ENCODE data around the gene TENM3. TPM values are rescaled to one million over a fixed set of nuclear protein-coding genes. Genes with fewer than 3 reads are reported as not detected.
"Not testable (repeated sequence)": the region's sequence is repeated elsewhere in the genome, so short reads cannot be mapped to it uniquely, and the experiment has no call there.

The TENM3 gene
- total and polyA plus RNA-seq, 10 of the 15 experiments (the other 5 are each of a cell fraction or from before 2014, with no cell fraction given), result 0.01 to 1.7 (median 0.08) TPM; not detected in 2

DNA sequence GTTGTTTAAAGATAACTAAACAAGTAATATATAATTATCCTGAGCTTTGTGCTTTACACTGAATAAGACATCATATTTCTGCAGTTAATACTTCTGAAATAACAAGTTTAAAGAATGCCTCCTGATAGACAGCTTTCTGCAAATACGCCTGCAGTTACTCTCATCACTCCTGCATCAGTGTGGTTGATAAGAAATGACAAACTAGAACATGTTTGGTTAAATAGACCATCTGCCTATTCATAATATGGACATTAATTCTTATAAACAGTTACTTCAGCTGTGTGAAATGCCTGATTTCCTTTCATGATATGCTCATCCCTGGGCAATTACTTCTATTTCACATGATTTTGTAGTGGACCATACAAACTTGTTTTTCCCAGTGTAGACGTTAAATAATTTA lies 7.0 kb upstream of the TENM3 start:
- 24% methylated on average over 2 of the region's 2 CpGs for WGBS (ENCODE audit: insufficient coverage, insufficient replicate concordance, low lambda C conversion rate, missing lambda C conversion rate)
- H3K4me1 ChIP-seq (ENCODE audit: control insufficient read depth, insufficient read depth, low read length), result no peaks in the 10 kb centered on the region
- no TSS peak for BruUV-seq (replicated peaks)
- ChIA-PET CTCF (no interaction called here), SMC1A (ENCODE audit: uncharacterized antibody, unreplicated experiment) (no interaction called here), RAD21 (ENCODE audit: unreplicated experiment) (no interaction called here), POLR2A (no interaction called here)
- H3K9me3 ChIP-seq (replicated peaks; ENCODE audit: control insufficient read depth, insufficient read depth, low read length), result no peaks in the 10 kb centered on the region
- no peak overlapping the region for H3K9ac ChIP-seq (ENCODE audit: control insufficient read depth, insufficient read depth, low read length)
- no peaks in the 10 kb centered on the region for H3K79me2 ChIP-seq (ENCODE audit: control insufficient read depth, insufficient read depth, low read length)
- H3K27ac ChIP-seq (ENCODE audit: control insufficient read depth, insufficient read depth), result no peak overlapping the region
- TF ChIP-seq, protein P1, sequence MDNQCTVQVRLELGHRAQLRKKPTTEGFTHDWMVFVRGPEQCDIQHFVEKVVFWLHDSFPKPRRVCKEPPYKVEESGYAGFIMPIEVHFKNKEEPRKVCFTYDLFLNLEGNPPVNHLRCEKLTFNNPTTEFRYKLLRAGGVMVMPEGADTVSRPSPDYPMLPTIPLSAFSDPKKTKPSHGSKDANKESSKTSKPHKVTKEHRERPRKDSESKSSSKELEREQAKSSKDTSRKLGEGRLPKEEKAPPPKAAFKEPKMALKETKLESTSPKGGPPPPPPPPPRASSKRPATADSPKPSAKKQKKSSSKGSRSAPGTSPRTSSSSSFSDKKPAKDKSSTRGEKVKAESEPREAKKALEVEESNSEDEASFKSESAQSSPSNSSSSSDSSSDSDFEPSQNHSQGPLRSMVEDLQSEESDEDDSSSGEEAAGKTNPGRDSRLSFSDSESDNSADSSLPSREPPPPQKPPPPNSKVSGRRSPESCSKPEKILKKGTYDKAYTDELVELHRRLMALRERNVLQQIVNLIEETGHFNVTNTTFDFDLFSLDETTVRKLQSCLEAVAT (IDR thresholded peaks at IDR 0.05), result no peak
- TF ChIP-seq RB1 (IDR thresholded peaks at IDR 0.05; ENCODE audit: borderline replicate concordance) (no peak), SMAD5 (IDR thresholded peaks at IDR 0.05; ENCODE audit: low read depth) (no peak)
- H3K27me3 ChIP-seq (replicated peaks in 1 of 2; ENCODE audit: control insufficient read depth in 2 of 2, insufficient read depth in 2 of 2, low read length in 1 of 2), result no peaks in the 10 kb centered on the region
- H4K20me1 ChIP-seq (ENCODE audit: control insufficient read depth, insufficient read depth), result no peaks in the 10 kb centered on the region
- H3K4me2 ChIP-seq (ENCODE audit: control insufficient read depth, insufficient read depth), result no peak overlapping the region
- in situ Hi-C loops (cut with MboI), result no loop called here
- no peak overlapping the region for H3K4me3 ChIP-seq
- DNase-seq (ENCODE audit: low read depth, low spot score) (no peak), FAIRE-seq (no peak), ATAC-seq (no peak)
- H3K36me3 ChIP-seq (ENCODE audit: control insufficient read depth in 2 of 2, insufficient read depth in 2 of 2, low read length in 1 of 2), result no peaks in the 10 kb centered on the region
- intact Hi-C loops (cut with micrococcal nuclease; ENCODE audit: unreplicated experiment), result no loop called here
- no peak overlapping the region for H2AFZ ChIP-seq (ENCODE audit: control insufficient read depth, low read depth, low read length)

DNA sequence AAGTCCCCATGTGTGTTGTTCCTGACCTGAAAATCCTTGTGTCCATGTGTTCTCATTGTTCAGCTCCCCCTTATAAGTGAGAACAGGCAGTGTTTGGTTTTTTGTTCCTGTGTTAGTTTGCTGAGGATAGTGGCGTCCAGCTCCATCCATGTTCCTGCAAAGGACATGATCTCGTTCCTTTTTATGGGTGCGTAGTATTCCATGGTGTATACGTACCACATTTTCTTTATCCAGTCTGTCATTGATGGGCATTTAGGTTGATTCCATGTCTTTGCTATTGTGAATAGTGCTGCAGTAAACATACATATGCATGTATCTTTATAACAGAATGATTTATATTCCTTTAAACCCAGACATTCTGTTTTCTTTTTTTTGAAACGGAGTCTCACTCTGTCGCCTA lies 6.2 kb upstream of the TENM3 start:
- H3K36me3 ChIP-seq (ENCODE audit: control insufficient read depth in 2 of 2, insufficient read depth in 2 of 2, low read length in 1 of 2); CTCF ChIA-PET; RAD21 ChIA-PET (ENCODE audit: unreplicated experiment); H3K27me3 ChIP-seq (replicated peaks in 1 of 2; ENCODE audit: control insufficient read depth in 2 of 2, insufficient read depth in 2 of 2, low read length in 1 of 2); POLR2A ChIA-PET; SMC1A ChIA-PET (ENCODE audit: uncharacterized antibody, unreplicated experiment); in situ Hi-C loops (cut with MboI); FAIRE-seq; H3K9me3 ChIP-seq (replicated peaks; ENCODE audit: control insufficient read depth, insufficient read depth, low read length); H4K20me1 ChIP-seq (ENCODE audit: control insufficient read depth, insufficient read depth); H3K27ac ChIP-seq (ENCODE audit: control insufficient read depth, insufficient read depth); H3K9ac ChIP-seq (ENCODE audit: control insufficient read depth, insufficient read depth, low read length); BruUV-seq (replicated peaks); DNase-seq (ENCODE audit: low read depth, low spot score); ATAC-seq; H2AFZ ChIP-seq (ENCODE audit: control insufficient read depth, low read depth, low read length); H3K4me2 ChIP-seq (ENCODE audit: control insufficient read depth, insufficient read depth); H3K4me3 ChIP-seq; H3K4me1 ChIP-seq (ENCODE audit: control insufficient read depth, insufficient read depth, low read length); intact Hi-C loops (cut with micrococcal nuclease; ENCODE audit: unreplicated experiment); H3K79me2 ChIP-seq (ENCODE audit: control insufficient read depth, insufficient read depth, low read length): not testable (repeated sequence)
- 62% methylated on average over 6 of the region's 6 CpGs for WGBS (ENCODE audit: insufficient coverage, insufficient replicate concordance, low lambda C conversion rate, missing lambda C conversion rate)

Data from GM12878 (cell line).